ENCODE data around the gene SLC2A9.
"Not testable (repeated sequence)": the region's sequence is repeated elsewhere in the genome, so short reads cannot be mapped to it uniquely, and the experiment has no call there.

The SLC2A9 gene

DNA sequence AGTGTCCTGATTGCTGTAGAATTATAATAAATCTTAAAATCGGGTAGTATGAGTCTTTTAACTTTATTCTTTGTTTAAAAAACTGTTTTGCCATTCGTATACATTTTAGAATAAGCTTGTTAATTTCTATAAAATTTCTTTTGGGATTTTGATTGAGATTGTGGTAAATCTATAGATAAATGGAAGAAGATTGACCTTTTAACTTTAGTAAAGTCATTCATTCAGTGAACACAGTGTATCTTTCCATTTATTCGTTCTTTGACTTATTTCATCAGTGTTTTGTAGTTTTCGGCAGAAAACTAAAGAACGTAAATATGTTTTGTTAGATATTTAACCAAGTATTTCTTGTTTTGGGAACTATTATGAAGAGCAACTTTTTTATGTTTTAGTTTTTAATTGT lies 201.0 kb downstream of the SLC2A9 start:
- DNase-seq (ENCODE audit: low read depth): no peak

- DNase-seq (ENCODE audit: low read depth): no peak
Measured at GRCh38 chr4:9816285-9816684, 205.0 kb downstream of the SLC2A9 start.

DNA sequence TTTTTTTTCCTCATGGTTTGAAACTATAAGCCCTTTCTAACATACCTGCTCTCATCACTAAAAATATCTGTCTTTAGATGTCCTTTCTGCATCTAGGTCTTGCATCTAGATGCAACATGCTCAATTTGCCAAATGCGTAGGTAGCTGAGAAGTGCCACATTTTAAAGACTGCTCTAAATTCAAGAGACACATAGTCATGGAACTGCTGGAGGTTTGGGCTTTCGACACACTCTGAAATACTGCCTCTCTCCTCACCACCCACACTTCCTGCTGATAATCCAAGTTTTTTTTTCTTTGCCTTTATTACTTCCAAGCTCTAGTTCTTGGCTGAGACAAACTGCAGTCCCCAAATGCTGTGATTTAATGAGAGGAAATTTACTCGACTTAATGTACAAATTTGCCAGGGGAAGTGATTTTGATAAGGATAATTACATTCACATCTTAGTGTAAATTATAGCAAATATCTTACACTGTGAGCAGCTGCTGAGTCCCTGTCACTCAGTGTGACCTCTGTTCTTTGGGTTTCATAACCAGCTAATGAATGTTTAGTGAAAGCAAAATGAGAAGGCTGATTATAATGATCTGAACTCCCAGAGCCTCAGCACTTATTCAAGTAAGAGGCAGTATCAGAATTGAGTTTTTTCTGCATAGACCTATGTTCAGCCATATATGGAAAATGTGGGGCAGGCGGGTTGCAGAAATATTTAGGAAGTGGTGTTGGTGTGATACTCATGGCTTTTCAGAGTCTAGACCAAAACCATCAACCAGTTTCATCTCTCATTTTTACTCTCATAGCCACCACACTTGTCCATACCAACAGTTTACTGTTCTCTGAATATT lies 208.6 kb downstream of the SLC2A9 start:
- no peak for DNase-seq (ENCODE audit: low read depth)

GRCh38 chr4:9811806-9812205 lies 209.5 kb downstream of the SLC2A9 start:
- DNase-seq (ENCODE audit: low read depth): no peak

GRCh38 chr4:9808077-9808476 lies 213.2 kb downstream of the SLC2A9 start:
- DNase-seq (ENCODE audit: low read depth): no peak

DNA sequence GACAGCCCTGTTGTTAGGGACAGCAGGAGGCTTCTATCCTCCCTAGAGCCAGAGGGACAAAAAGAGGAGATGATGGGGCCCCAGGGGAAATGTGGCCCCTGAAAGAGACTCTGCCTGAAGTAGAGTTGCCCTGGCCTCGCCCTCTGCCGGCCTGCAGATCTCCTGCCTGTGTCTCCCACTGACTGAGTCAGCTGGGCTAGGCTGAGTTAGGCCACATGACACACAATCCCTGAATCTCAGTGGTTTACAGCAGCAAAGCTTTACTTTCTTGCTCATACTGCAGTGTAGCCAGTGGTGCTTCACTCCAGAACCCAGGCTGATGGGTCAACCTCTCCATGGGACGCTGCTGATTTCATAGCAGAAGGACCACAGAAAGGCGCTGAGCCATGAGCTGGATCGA lies 216.4 kb downstream of the SLC2A9 start:
- no peak for DNase-seq (ENCODE audit: low read depth)

DNA sequence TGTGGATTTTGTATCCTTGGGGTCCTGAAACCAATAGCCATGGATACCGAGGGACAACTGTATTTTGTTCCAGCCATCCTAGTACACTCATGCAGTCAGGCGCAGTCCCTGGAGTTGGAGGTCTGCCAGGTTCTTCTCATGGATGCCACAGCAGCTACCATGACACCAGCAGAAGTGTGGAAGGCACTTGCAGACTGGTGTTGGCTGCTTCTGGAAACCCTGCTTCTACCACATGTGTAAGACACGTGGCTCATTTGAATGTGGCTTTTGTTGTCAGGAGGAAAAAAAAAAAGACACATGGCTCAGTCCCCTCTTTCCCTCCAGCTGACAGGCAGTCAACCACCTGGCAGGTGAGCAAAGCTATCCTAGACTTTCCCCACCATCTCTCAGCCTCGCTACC lies 220.4 kb downstream of the SLC2A9 start:
- no peak for DNase-seq (ENCODE audit: low read depth)

DNA sequence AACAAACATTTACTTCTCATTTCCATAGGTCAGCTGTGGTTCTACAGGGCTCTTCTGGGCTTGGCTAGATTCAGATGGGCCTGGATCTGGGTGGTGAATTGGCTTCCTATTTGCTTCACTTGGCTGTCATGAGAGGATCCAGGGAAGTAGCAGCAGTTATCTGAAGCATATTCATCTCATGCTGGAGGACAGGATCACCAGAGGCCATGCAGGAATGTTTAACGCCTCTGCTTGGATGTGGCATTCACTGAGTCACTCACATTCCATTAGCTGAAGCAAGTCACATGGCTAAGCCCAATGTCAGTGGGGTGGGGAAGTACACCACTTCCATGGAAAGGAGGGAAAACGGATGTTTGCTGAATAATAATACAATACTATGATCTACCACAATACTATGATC lies 224.7 kb downstream of the SLC2A9 start:
- DNase-seq (ENCODE audit: low read depth): not testable (repeated sequence)

- DNase-seq (ENCODE audit: low read depth): no peak
Measured at GRCh38 chr4:9792381-9792780, 228.9 kb downstream of the SLC2A9 start.

DNA sequence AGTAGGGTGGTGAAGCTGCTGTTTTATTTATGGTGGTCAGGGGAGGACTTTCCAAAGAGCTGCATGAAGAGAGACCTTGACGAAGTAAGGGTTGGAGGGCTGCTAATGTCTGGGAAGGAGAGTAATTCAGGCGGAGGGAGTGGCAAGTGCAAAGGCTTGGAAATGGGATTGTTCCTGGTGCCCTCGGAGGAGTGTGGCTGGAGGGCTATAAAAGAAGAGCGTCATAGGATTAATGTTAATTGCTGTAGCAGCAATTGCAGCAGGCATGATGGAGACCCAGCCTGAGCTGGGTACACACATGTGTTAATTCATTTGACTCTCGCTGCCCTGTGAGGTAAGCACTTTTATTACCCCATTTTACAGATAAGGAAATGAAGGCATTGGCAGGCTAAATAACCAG lies 235.4 kb downstream of the SLC2A9 start:
- not testable (repeated sequence) for DNase-seq (ENCODE audit: low read depth)

DNA sequence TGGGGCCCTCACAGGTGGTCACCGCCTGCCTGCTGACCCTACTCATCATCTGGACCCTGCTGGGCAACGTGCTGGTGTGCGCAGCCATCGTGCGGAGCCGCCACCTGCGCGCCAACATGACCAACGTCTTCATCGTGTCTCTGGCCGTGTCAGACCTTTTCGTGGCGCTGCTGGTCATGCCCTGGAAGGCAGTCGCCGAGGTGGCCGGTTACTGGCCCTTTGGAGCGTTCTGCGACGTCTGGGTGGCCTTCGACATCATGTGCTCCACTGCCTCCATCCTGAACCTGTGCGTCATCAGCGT lies 239.2 kb downstream of the SLC2A9 start:
- no peak for DNase-seq (ENCODE audit: low read depth)

DNA sequence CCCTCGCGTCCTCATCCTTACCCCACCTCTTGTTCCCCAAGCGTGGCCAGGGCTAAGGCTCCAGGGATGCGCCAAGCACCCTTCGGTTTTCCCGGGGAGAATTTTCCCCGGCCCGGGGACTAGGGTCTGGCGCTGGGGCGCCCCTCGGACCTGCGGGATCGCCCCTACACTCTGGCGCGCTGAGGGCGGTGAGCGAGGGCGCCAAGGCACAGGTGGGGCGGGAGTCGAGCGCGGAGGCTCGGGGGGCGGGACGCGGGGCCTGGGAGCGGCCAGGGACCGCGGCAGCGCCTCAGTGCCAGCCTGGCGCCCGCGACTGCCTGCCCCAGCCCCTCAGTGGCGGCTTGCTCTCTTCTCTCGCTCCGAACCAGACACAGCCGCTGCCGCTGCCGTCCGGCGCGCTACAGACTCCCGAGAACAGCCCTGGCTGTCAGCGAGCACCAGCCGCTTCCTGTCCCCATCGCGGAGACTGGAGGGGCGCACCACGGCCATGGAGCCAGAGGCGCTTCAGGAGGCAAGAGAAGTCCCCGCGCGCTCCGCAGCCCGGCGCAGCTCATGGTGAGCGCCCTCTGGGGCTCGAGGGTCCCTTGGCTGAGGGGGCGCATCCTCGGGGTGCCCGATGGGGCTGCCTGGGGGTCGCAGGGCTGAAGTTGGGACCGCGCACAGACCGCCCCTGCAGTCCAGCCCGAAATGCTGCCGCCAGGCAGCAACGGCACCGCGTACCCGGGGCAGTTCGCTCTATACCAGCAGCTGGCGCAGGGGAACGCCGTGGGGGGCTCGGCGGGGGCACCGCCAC lies 239.8 kb downstream of the SLC2A9 start, which contains the start of gene DRD5:
DRD5 (plus strand) TSS at position 292 of the 793 bp plus-strand sequence; CDS start at position 688, 396 bp downstream.
- no peak for DNase-seq (ENCODE audit: low read depth)

Data from activated T-helper 9 cell treated with anti-CD3 and anti-CD28 coated beads, Interleukin-2, amount 50 U/mL, for 16 hours (primary cell).